ENCODE measurements around the gene MYH6. TPM values are rescaled to one million over a fixed set of nuclear protein-coding genes. Genes with fewer than 3 reads are reported as not detected.

MYH6 gene
- total and polyA plus RNA-seq, 4 experiments from 2014 or later: not detected

DNA sequence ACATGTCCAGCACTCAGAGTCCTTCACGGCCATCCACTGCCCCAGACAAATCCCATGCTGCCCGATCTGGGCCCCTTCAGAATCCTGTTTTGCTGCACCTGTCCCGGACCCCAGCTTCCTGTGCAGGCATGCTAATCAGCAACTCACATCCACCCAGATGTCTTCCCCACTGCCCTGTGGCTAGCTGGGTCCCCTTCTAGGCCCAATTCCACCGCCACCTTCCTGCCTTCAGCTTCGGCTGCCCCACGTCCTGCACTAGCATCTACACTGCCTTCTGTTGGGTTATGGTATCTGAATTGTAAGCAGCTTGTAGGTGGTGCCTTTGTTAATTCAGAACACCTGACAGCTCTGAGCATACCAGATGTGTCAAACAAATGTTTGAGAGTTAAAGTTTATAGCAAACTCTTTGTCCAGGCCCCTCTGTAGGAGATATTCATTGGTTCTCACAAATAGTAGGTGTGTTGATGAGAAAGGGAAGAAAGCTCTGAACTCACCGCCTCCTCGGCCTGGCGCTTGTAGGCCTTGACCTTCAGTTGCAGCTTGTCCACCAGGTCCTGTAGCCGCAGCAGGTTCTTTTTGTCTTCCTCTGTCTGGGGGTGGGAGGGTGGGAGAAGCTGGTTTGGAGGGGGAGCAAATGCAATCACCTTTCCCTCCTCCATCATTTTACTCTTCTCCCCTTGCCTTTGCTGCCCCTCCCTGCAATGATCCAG lies 25.2 kb downstream of the MYH6 start:
- no peaks in the 10 kb centered on the region for H3K36me3 ChIP-seq (ENCODE audit: insufficient read depth, low read length)
- no peak overlapping the region for H3K4me3 ChIP-seq (ENCODE audit: low read length in 2 of 2)
- Mint-ChIP-seq H3K4me3 (no peak overlapping the region), H3K4me1 (no peaks in the 10 kb centered on the region), H3K36me3 (no peaks in the 10 kb centered on the region), H3K27ac (no peak overlapping the region), H3K27me3 (peaks cover 7 to 16% of the 10 kb centered on the region in 2 donors), H3K9me3 (no peaks in the 10 kb centered on the region)
- H3K27me3 ChIP-seq (ENCODE audit: insufficient read depth, low read length): no peaks in the 10 kb centered on the region
- ChIA-PET CTCF (ENCODE audit: partially characterized antibody) (interaction anchor here (0.6 to 4.2 kb wide), 7 partner anchors 11 to 262 kb away, joined by 3 to 27 read pairs (median 6); partner anchors contain the start of gene IL25), POLR2A (ENCODE audit: partially characterized antibody) (no interaction called here)
- H3K27ac ChIP-seq (ENCODE audit: low read depth, low read length): no peak overlapping the region
- no peak for DNase-seq
- intact Hi-C loops (cut with micrococcal nuclease): no loop called here
- no peaks in the 10 kb centered on the region for H3K9me3 ChIP-seq (ENCODE audit: control insufficient read depth in 1 of 2, low read length in 2 of 2)
- no peaks in the 10 kb centered on the region for H3K4me1 ChIP-seq (ENCODE audit: insufficient read depth, low read length)

DNA sequence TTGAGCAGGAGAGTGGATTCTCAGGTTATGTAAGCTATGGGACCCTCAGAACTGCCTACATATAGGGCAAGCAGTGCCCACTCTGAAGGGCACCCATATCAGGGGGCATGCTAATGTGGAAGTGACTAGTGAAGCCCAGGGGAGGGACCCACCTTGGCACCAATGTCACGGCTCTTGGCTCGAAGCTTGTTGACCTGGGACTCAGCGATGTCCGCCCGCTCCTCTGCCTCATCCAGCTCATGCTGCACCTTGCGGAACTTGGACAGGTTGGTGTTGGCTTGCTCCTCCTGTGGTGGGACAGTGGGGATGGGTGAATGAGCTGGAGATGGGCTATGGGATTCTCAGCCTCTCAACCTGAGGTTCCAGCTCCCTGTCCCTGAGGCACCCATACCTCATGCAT lies 25.8 kb downstream of the MYH6 start:
- no peak overlapping the region for H3K4me3 Mint-ChIP-seq
- ChIA-PET POLR2A (ENCODE audit: partially characterized antibody) (no interaction called here), CTCF (ENCODE audit: partially characterized antibody) (interaction anchor here (0.6 to 4.2 kb wide), 7 partner anchors 10 to 261 kb away, joined by 3 to 27 read pairs (median 6); partner anchors contain the start of gene IL25)

DNA sequence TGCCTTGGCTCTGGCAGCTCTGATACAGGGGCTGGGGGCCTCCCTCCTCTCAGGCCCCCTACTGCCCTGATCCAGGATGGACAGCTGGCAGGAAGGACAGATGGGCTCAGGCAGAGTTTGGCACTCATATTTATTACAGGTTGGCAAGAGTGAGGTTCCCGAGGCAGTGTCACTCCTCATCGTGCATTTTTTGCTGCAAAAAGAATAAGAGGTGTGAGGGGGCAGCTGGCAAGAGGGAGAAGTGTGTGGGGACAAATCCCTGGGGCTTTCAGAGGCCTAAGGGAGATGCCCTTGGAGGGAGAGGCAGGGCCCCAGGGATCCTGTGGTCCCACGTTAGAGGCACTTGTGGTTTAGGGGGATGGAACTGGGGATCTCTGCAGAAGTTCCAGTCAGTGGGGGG lies 26.2 kb downstream of the MYH6 start:
- intact Hi-C loops (cut with micrococcal nuclease): loop anchor here (2.0 kb wide), 1 partner anchor 313 kb away; no protein-coding TSS in a partner anchor
- POLR2A ChIA-PET (ENCODE audit: partially characterized antibody): no interaction called here

More for the DNA sequence above, 25.8 kb downstream of the MYH6 start:
- intact Hi-C loops (cut with micrococcal nuclease): no loop called here
- no peaks in the 10 kb centered on the region for H3K36me3 Mint-ChIP-seq
- no peak overlapping the region for H3K27ac Mint-ChIP-seq
- Histone ChIP-seq H3K36me3 (ENCODE audit: insufficient read depth, low read length) (no peaks in the 10 kb centered on the region), H3K4me3 (ENCODE audit: low read length in 2 of 2) (no peak overlapping the region), H3K27ac (ENCODE audit: low read depth, low read length) (no peak overlapping the region), H3K27me3 (ENCODE audit: insufficient read depth, low read length) (no peaks in the 10 kb centered on the region), H3K4me1 (ENCODE audit: insufficient read depth, low read length) (no peaks in the 10 kb centered on the region), H3K9me3 (ENCODE audit: control insufficient read depth in 1 of 2, low read length in 2 of 2) (no peaks in the 10 kb centered on the region)
- H3K4me1 Mint-ChIP-seq: no peaks in the 10 kb centered on the region
- no peak for DNase-seq
- peaks cover 7 to 16% of the 10 kb centered on the region in 2 donors for H3K27me3 Mint-ChIP-seq
- H3K9me3 Mint-ChIP-seq: no peaks in the 10 kb centered on the region

DNA sequence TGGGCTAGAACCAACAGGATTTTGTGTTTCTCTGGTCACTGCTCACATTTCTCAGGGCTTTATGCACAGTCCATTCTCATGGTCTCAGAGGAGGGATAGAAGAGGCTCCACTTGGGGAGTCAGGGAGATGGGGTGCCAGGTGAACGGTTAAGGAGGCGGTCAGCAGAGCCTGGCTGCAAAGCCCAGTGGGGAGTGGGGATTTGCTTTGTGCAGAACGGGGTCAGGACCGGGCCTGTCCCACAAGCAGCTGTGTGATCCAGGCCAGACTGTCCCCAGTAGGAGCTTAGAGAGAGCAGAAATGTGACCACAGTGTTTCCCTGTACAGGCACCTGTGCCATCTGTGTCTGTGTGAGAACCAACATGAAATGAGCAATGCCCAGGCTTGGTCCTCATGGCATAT lies 27.1 kb downstream of the MYH6 start:
- H3K4me3 Mint-ChIP-seq: no peak overlapping the region
- H3K4me1 Mint-ChIP-seq: no peaks in the 10 kb centered on the region
- POLR2A ChIA-PET (ENCODE audit: partially characterized antibody): no interaction called here
- H3K27ac ChIP-seq (ENCODE audit: low read depth, low read length): no peak overlapping the region
- H3K4me3 ChIP-seq (ENCODE audit: low read length in 2 of 2): no peak overlapping the region
- H3K27me3 Mint-ChIP-seq: peaks cover 5 to 16% of the 10 kb centered on the region in 2 donors
- H3K9me3 ChIP-seq (ENCODE audit: control insufficient read depth in 1 of 2, low read length in 2 of 2): no peaks in the 10 kb centered on the region
- H3K36me3 Mint-ChIP-seq: no peaks in the 10 kb centered on the region
- intact Hi-C loops (cut with micrococcal nuclease): loop anchor here (1.0 to 2.0 kb wide), 3 partner anchors 53 to 312 kb away; no protein-coding TSS in a partner anchor
- H3K27me3 ChIP-seq (ENCODE audit: insufficient read depth, low read length): no peaks in the 10 kb centered on the region
- H3K4me1 ChIP-seq (ENCODE audit: insufficient read depth, low read length): no peaks in the 10 kb centered on the region
- no peak for DNase-seq
- no peaks in the 10 kb centered on the region for H3K9me3 Mint-ChIP-seq
- no peak overlapping the region for H3K27ac Mint-ChIP-seq
- no peaks in the 10 kb centered on the region for H3K36me3 ChIP-seq (ENCODE audit: insufficient read depth, low read length)
- CTCF ChIA-PET (ENCODE audit: partially characterized antibody): interaction anchor here (0.7 to 4.2 kb wide), 21 partner anchors 13 to 260 kb away, joined by 3 to 36 read pairs (median 9); partner anchors contain the start of genes PPP1R3E and SLC22A17

More for the DNA sequence above, 26.2 kb downstream of the MYH6 start:
- H3K36me3 Mint-ChIP-seq: no peaks in the 10 kb centered on the region
- H3K4me1 ChIP-seq (ENCODE audit: insufficient read depth, low read length): no peaks in the 10 kb centered on the region
- H3K27ac ChIP-seq (ENCODE audit: low read depth, low read length): no peak overlapping the region
- no peak overlapping the region for H3K4me3 ChIP-seq (ENCODE audit: low read length in 2 of 2)
- no peak for DNase-seq
- no peaks in the 10 kb centered on the region for H3K9me3 ChIP-seq (ENCODE audit: control insufficient read depth in 1 of 2, low read length in 2 of 2)
- H3K27ac Mint-ChIP-seq: peak overlapping the region in 1 of 7 donors; percentile 58
- no peaks in the 10 kb centered on the region for H3K9me3 Mint-ChIP-seq
- CTCF ChIA-PET (ENCODE audit: partially characterized antibody): interaction anchor here (1.5 to 4.2 kb wide), 6 partner anchors 12 to 261 kb away, joined by 4 to 27 read pairs (median 9); no protein-coding TSS in a partner anchor
- H3K4me1 Mint-ChIP-seq: no peaks in the 10 kb centered on the region
- no peaks in the 10 kb centered on the region for H3K27me3 ChIP-seq (ENCODE audit: insufficient read depth, low read length)
- no peaks in the 10 kb centered on the region for H3K36me3 ChIP-seq (ENCODE audit: insufficient read depth, low read length)
- H3K27me3 Mint-ChIP-seq: peaks cover 7 to 16% of the 10 kb centered on the region in 2 donors
- no peak overlapping the region for H3K4me3 Mint-ChIP-seq

DNA sequence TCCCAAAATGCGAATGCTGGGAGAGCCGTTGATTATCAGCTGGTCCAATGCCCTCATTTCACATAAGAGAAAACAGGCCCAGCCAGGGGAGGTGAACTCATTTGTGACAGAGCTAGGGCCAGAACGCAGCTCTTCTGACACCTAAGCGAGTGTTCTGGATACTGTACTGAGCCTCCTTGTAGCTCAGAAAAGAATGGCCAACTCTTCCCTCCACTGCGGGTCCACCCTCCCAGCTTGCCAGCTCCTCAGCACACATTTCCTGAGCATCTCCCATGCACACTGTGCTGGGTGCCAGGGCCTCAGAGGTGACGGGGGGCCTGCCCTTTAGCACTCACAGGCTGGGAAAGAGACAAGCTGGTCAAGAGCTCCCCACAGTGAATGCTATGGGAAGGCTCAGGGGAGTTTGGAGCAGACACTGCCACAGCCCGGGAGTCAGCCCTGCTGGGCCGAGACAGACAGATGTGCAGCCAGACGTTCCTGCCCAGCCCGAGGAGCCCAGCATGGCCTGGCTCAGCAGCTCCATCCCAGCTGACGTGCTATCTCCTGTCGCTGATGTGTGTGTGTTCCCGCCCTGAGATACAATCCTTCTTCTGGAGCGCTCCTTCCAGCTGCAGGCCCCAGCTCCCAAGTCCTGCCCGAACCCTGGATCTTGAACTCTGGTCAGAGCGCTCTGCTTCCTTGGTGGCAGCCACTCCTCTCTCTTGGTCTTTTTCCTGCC lies 27.7 kb downstream of the MYH6 start:
- no peak for DNase-seq
- Histone ChIP-seq H3K27ac (ENCODE audit: low read depth, low read length) (no peak overlapping the region), H3K9me3 (ENCODE audit: control insufficient read depth in 1 of 2, low read length in 2 of 2) (no peaks in the 10 kb centered on the region), H3K27me3 (ENCODE audit: insufficient read depth, low read length) (no peaks in the 10 kb centered on the region), H3K4me3 (ENCODE audit: low read length in 2 of 2) (no peak overlapping the region), H3K36me3 (ENCODE audit: insufficient read depth, low read length) (no peaks in the 10 kb centered on the region), H3K4me1 (ENCODE audit: insufficient read depth, low read length) (no peaks in the 10 kb centered on the region)
- H3K4me1 Mint-ChIP-seq: no peaks in the 10 kb centered on the region
- no peaks in the 10 kb centered on the region for H3K9me3 Mint-ChIP-seq
- ChIA-PET CTCF (ENCODE audit: partially characterized antibody) (interaction anchor here (0.6 to 4.1 kb wide), 42 partner anchors 9 to 325 kb away, joined by 3 to 36 read pairs (median 4); partner anchors contain the start of genes PPP1R3E and SLC22A17), POLR2A (ENCODE audit: partially characterized antibody) (interaction anchor here (0.9 kb wide), 1 partner anchor 823 kb away, joined by 3 read pairs; no protein-coding TSS in a partner anchor)
- H3K27me3 Mint-ChIP-seq: peaks cover 5 to 16% of the 10 kb centered on the region in 2 donors
- peak overlapping the region in 1 of 7 donors; percentile 4 for H3K27ac Mint-ChIP-seq
- intact Hi-C loops (cut with micrococcal nuclease): loop anchor here (1.0 to 2.0 kb wide), 3 partner anchors 52 to 312 kb away; no protein-coding TSS in a partner anchor
- no peak overlapping the region for H3K4me3 Mint-ChIP-seq
- H3K36me3 Mint-ChIP-seq: no peaks in the 10 kb centered on the region

DNA sequence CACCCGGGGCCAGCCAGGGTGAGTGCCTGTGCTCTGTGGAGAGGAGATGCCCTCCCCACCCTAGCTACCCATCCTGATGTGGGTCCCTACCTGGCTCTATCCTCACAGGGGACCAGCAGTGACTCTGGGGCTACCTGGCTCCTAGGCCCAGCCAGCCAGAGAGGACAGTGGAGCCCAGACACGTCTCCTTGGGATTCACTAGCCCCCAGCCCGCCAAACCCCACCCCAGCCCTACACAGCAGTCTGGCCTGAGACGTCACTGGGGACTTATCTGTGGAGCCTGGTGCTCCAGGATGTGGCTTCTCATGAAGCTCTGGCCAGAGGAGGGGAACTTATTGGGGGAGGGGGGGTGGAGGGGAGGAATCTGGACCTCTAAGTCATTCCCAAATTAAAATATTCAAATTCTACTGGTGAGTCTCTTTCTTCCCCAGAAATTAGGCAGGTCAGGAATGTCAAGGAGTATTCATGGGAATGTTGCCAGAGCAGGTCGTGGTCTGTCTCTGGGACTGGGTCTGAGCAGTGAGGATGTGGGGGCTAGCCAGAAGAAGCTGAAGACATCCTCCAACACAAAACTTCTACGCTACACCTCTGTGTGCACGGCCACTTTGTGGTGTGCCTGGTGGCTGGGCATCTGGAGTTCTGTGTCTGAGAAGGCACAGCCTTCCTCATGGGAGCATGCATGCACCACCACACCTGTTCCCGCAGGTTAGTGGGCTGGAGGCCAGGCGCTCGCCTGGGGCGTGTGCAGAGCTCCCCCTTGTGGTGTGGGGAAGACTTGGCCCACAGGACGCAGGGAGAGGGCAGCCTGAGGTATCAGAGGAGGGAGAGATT lies 28.5 kb downstream of the MYH6 start:
- Histone ChIP-seq H3K4me1 (ENCODE audit: insufficient read depth, low read length) (no peaks in the 10 kb centered on the region), H3K36me3 (ENCODE audit: insufficient read depth, low read length) (no peaks in the 10 kb centered on the region), H3K4me3 (ENCODE audit: low read length in 2 of 2) (no peak overlapping the region), H3K9me3 (ENCODE audit: control insufficient read depth in 1 of 2, low read length in 2 of 2) (no peaks in the 10 kb centered on the region), H3K27me3 (ENCODE audit: insufficient read depth, low read length) (no peaks in the 10 kb centered on the region), H3K27ac (ENCODE audit: low read depth, low read length) (no peak overlapping the region)
- Mint-ChIP-seq H3K27me3 (peaks cover 5 to 11% of the 10 kb centered on the region in 2 donors), H3K4me3 (no peak overlapping the region), H3K4me1 (no peaks in the 10 kb centered on the region), H3K27ac (peak overlapping the region in 1 of 7 donors; percentile 4), H3K9me3 (no peaks in the 10 kb centered on the region), H3K36me3 (no peaks in the 10 kb centered on the region)
- CTCF ChIA-PET (ENCODE audit: partially characterized antibody): interaction anchor here (0.6 to 4.1 kb wide), 45 partner anchors 9 to 324 kb away, joined by 3 to 36 read pairs (median 4); partner anchors contain the start of genes PABPN1, PPP1R3E and SLC22A17
- POLR2A ChIA-PET (ENCODE audit: partially characterized antibody): interaction anchor here (0.8 to 0.9 kb wide), 3 partner anchors 53 to 823 kb away, joined by 3 read pairs; partner anchors contain the start of gene PPP1R3E
- DNase-seq: peak; percentile 54 to 67 (median 65)
- intact Hi-C loops (cut with micrococcal nuclease): loop anchor here (1.0 to 2.0 kb wide), 3 partner anchors 51 to 311 kb away; no protein-coding TSS in a partner anchor
